ENCODE data around the gene CIDEC. TPM values are rescaled to one million over a fixed set of nuclear protein-coding genes. Genes with fewer than 3 reads are reported as not detected.
"Not testable (repeated sequence)": the region's sequence is repeated elsewhere in the genome, so short reads cannot be mapped to it uniquely, and the experiment has no call there.

The CIDEC gene
- total RNA-seq, 4 donors from 2014 or later, result 1.00 to 50.5 (median 48.0) TPM

DNA sequence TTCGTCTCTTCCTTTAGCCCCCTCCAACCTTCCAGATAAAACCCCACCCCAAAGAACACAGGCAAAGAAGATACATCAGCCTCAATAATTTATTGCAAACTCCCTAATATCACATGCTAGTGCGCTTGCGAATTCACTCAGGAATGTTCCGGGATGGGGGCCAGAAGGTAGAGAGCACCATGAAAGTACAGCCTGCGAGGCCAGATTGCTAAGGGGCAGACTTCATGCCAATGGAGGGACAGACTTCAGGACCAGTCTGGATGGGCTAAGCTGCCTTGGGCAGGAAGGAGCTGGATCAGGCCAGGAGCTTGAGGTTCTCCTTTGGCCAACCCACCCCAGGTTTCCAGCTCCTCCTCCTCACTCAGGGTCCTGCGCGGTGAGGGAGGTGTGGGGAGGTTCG is 13.4 kb downstream of the CIDEC start:
- TF ChIP-seq, protein P1, sequence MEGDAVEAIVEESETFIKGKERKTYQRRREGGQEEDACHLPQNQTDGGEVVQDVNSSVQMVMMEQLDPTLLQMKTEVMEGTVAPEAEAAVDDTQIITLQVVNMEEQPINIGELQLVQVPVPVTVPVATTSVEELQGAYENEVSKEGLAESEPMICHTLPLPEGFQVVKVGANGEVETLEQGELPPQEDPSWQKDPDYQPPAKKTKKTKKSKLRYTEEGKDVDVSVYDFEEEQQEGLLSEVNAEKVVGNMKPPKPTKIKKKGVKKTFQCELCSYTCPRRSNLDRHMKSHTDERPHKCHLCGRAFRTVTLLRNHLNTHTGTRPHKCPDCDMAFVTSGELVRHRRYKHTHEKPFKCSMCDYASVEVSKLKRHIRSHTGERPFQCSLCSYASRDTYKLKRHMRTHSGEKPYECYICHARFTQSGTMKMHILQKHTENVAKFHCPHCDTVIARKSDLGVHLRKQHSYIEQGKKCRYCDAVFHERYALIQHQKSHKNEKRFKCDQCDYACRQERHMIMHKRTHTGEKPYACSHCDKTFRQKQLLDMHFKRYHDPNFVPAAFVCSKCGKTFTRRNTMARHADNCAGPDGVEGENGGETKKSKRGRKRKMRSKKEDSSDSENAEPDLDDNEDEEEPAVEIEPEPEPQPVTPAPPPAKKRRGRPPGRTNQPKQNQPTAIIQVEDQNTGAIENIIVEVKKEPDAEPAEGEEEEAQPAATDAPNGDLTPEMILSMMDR (IDR thresholded peaks at IDR 0.05), result no peak
- TF ChIP-seq POLR2AphosphoS5 (IDR thresholded peaks at IDR 0.05) (no peak), EP300 (IDR thresholded peaks at IDR 0.05; ENCODE audit: low read depth) (no peak), POLR2A (IDR thresholded peaks at IDR 0.05) (no peak)
- 83 to 84% methylated on average over 1 to 8 of the region's 8 CpGs for WGBS, 2 donors (ENCODE audit: low coverage in 1 of 2)
- Histone ChIP-seq H3K27me3 (no peaks in the 10 kb centered on the region), H3K36me3 (no peaks in the 10 kb centered on the region), H3K4me3 (no peak overlapping the region), H3K27ac (peak overlapping the region; percentile 59 to 87 (median 82)), H3K4me1 (peaks cover 7 to 29% (median 10%) of the 10 kb centered on the region in 4 donors), H3K9me3 (no peaks in the 10 kb centered on the region)
- intact Hi-C loops (cut with DNase I; ENCODE audit: low total_unique reads), result no loop called here
- in situ Hi-C loops (cut with MboI; ENCODE audit: low pct_ligation_motif_present in 1 of 4, low pct_unique_long_range_greater_than_20kb in 1 of 4, low sequenced_read_pairs in 3 of 4), result no loop called here
- DNase-seq, result peak; percentile 41

GRCh38 chr3:9865125-9865637 is 14.9 kb downstream of the CIDEC start:
- WGBS, 2 donors (ENCODE audit: low coverage in 1 of 2), result 82% methylated on average over 10 of the region's 10 CpGs; no CpG with 5 or more reads in 1 of the 2 donors
- H3K9me3 ChIP-seq; H3K4me3 ChIP-seq; H3K36me3 ChIP-seq; in situ Hi-C loops (cut with MboI; ENCODE audit: low pct_ligation_motif_present in 1 of 4, low pct_unique_long_range_greater_than_20kb in 1 of 4, low sequenced_read_pairs in 3 of 4); intact Hi-C loops (cut with DNase I; ENCODE audit: low total_unique reads); H3K27me3 ChIP-seq; DNase-seq: not testable (repeated sequence)
- Histone ChIP-seq H3K27ac (peak overlapping the region; percentile 59 to 87 (median 82)), H3K4me1 (peaks cover 7 to 29% (median 10%) of the 10 kb centered on the region in 4 donors)

DNA sequence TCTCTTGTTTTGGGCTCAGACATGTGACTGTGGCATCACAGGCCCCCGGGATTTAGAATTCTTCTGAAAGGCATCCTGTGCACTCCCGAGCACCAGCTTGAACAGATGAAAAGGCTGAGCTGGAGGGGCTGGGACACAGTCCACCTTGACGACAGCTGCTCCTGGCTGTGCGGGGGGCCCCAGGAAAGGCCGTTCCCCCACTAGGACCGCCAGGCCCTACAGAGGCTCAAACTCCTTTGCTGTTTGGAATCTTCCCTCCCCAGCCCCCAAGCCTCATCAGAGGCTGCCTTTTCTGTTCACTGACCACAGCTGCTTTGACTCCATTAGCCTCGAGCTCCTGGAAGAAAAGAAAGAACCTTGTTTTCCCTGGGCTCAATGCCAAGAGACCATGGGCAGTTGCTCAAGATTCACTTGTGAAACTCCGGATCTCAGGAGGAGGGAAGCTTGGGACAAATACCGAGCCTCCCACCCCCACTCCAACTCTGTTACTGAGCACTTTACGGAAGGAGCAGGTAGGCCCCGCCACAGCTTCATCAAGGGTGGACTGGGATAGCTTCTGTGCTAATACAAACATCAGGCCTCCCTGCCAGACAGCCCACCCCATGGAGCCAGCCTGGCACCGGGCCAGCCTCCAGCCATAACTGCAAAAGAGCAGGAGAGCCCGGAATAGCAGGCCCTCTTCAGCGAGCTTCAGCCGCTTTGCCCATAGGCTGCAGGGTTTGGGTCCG is 15.7 kb downstream of the CIDEC start:
- Histone ChIP-seq H3K9me3 (no peaks in the 10 kb centered on the region), H3K27me3 (no peaks in the 10 kb centered on the region), H3K4me3 (no peak overlapping the region), H3K27ac (peak overlapping the region; percentile 59 to 87 (median 82)), H3K4me1 (peaks cover 7 to 29% (median 10%) of the 10 kb centered on the region in 4 donors), H3K36me3 (no peaks in the 10 kb centered on the region)
- in situ Hi-C loops (cut with MboI; ENCODE audit: low pct_ligation_motif_present in 1 of 4, low pct_unique_long_range_greater_than_20kb in 1 of 4, low sequenced_read_pairs in 3 of 4), result no loop called here
- peak; percentile 56 for DNase-seq
- 60 to 68% methylated on average over 2 to 16 of the region's 16 CpGs for WGBS, 2 donors (ENCODE audit: low coverage in 1 of 2)
- TF ChIP-seq POLR2AphosphoS5 (IDR thresholded peaks at IDR 0.05) (no peak), POLR2A (IDR thresholded peaks at IDR 0.05) (no peak), EP300 (IDR thresholded peaks at IDR 0.05; ENCODE audit: low read depth) (no peak)
- TF ChIP-seq, protein P1 (IDR thresholded peaks at IDR 0.05), result no peak
- intact Hi-C loops (cut with DNase I; ENCODE audit: low total_unique reads), result no loop called here

GRCh38 chr3:9863058-9863772 is 16.8 kb downstream of the CIDEC start:
- WGBS, 2 donors (ENCODE audit: low coverage in 1 of 2), result 84% methylated on average over 16 of the region's 22 CpGs; no CpG with 5 or more reads in 1 of the 2 donors
- intact Hi-C loops (cut with DNase I; ENCODE audit: low total_unique reads) (no loop called here), in situ Hi-C loops (cut with MboI; ENCODE audit: low pct_ligation_motif_present in 1 of 4, low pct_unique_long_range_greater_than_20kb in 1 of 4, low sequenced_read_pairs in 3 of 4) (no loop called here)
- Histone ChIP-seq H3K4me1 (peaks cover 7 to 29% (median 10%) of the 10 kb centered on the region in 4 donors), H3K4me3 (peak overlapping the region; percentile 16 to 48 (median 28)), H3K27me3 (no peaks in the 10 kb centered on the region), H3K36me3 (no peaks in the 10 kb centered on the region), H3K9me3 (no peaks in the 10 kb centered on the region), H3K27ac (peak overlapping the region; percentile 52 to 87 (median 82))
- no peak for DNase-seq
- TF ChIP-seq POLR2A (IDR thresholded peaks at IDR 0.05) (no peak), POLR2AphosphoS5 (IDR thresholded peaks at IDR 0.05) (no peak), EP300 (IDR thresholded peaks at IDR 0.05; ENCODE audit: low read depth) (no peak)
- TF ChIP-seq, protein P1 (IDR thresholded peaks at IDR 0.05), result no peak
